Small intestine (tissue), 7 donors: ENCODE measurements around the gene FSTL1. TPM values are rescaled to one million over a fixed set of nuclear protein-coding genes. Genes with fewer than 3 reads are reported as not detected.

Source experiments
- DNase-seq, 2 donors: peaks; one replicate each; pipeline versions ENCODE4 v3.0.0 to v3.0.0-alpha.2; 2013
- FAIRE-seq: peaks from 2 replicates; lab custom pipeline; 2012; peaks lifted over from hg19 to GRCh38; lab: Jason Lieb, UNC
- H3K27ac ChIP-seq, 3 donors: one replicate each; pipeline ENCODE4 v1.5.1; 2013; ENCODE audit warnings: low read length in 2 of 3, mild to moderate bottlenecking in 2 of 3, control low read depth in 1 of 3, inconsistent platforms in 1 of 3, low read depth in 1 of 3, moderate library complexity in 1 of 3
- H3K27me3 ChIP-seq, 3 donors: one replicate each; pipeline ENCODE4 v1.6.1; 2013; ENCODE audit warnings: low read length in 3 of 3, inconsistent platforms in 1 of 3; ENCODE audit not compliant: control insufficient read depth in 3 of 3, insufficient read depth in 3 of 3
- H3K36me3 ChIP-seq, 3 donors: one replicate each; pipeline ENCODE4 v1.6.1; 2013; ENCODE audit warnings: low read length in 3 of 3, inconsistent platforms in 1 of 3, low read depth in 1 of 3, mild to moderate bottlenecking in 1 of 3, moderate library complexity in 1 of 3; ENCODE audit not compliant: control insufficient read depth in 3 of 3, insufficient read depth in 2 of 3
- H3K4me1 ChIP-seq, 3 donors: one replicate each; pipeline ENCODE4 v1.6.1; 2013; ENCODE audit warnings: low read length in 2 of 3, inconsistent platforms in 1 of 3, low read depth in 1 of 3, mild to moderate bottlenecking in 1 of 3, moderate library complexity in 1 of 3; ENCODE audit not compliant: control insufficient read depth in 3 of 3, insufficient read depth in 2 of 3
- H3K4me3 ChIP-seq, 3 donors: one replicate each; pipeline ENCODE4 v1.5.1; 2013; ENCODE audit warnings: low read length in 3 of 3, control low read depth in 1 of 3, inconsistent platforms in 1 of 3, low read depth in 1 of 3, mild to moderate bottlenecking in 1 of 3, moderate library complexity in 1 of 3
- H3K9me3 ChIP-seq, 2 donors: one replicate each; pipeline ENCODE4 v1.6.1; 2013; ENCODE audit warnings: low read depth in 1 of 2, low read length in 1 of 2; ENCODE audit not compliant: control insufficient read depth in 2 of 2, insufficient read depth in 1 of 2
- WGBS, 3 donors: extraction: QIAGEN DNeasy Blood & Tissue Kit; methylation state at CpG; one replicate each; pipeline ENCODE4 v1.1.7; 2013; 5-methylcytosine and 5-hydroxymethylcytosine counted together
- polyA plus RNA-seq, 4 donors: library from polyadenylated mRNA; stranded (reverse) in 3 of 4; unstranded in 1 of 4; fragments of 200-250 nt in 3 of 4; fragments of 120-200 nt in 1 of 4; gene quantifications; one replicate each; pipeline versions ENCODE4 v1.2.1 to v1.2.3, GENCODE V29; 2013
- donor health status: healthy with polysubstance abuse.
- donor health status: control.
- donor health status: control.
- donor health status: Bipolar disorder and iron deficiency.
- donor health status: healthy.

FSTL1 gene
- polyA plus RNA-seq, 4 donors: 1.3 to 95.5 (median 46.4) TPM

GRCh38 chr3:120435621-120436020 is 15.2 kb downstream of the FSTL1 start:
- Histone ChIP-seq H3K4me3 (no peak overlapping the region), H3K36me3 (peaks cover 0 to 6% (median 0%) of the 10 kb centered on the region in 3 donors), H3K27me3 (no peaks in the 10 kb centered on the region), H3K27ac (no peak overlapping the region), H3K9me3 (no peaks in the 10 kb centered on the region), H3K4me1 (peaks cover 0 to 10% (median 0%) of the 10 kb centered on the region in 3 donors)
- FAIRE-seq: no peak
- 38 to 53% (median 51%) methylated on average over 4 of the region's 4 CpGs for WGBS, 3 donors
- DNase-seq: no peak

DNA sequence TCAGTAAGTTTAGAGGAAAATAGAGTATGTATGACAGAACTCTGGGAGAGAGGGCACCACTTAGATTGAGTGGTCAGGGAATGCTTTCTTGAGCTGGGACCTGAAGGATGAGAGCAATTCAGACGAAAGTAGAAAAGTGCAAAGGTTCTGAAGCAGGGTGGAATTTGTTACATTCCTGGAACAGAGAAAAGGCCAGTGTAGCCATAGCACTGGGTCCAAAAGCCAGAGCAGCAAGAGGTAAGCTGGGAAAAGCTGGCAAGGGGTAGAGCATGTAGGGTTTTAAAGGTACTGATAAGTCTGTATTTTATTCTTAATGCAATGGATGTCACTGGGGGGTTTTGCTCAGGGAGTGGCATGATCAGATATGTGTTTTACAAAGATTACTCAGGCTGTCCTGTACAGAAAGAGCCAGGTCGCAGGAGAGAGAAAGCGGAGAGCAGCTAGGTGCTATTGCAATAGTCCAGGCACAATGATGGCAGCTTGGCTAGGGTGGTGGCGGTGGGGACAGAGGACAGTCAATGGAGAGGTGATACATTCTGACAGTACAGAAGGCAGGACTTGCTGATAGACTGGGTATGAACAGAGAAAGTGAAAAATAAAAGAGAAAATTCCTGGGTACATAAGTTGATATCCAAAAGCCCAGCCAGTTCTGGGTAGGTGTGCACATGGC is 17.0 kb downstream of the FSTL1 start:
- Histone ChIP-seq H3K36me3 (peaks cover 0 to 2% (median 0%) of the 10 kb centered on the region in 3 donors), H3K27ac (no peak overlapping the region), H3K4me1 (peaks cover 0 to 6% (median 0%) of the 10 kb centered on the region in 3 donors), H3K27me3 (no peaks in the 10 kb centered on the region), H3K9me3 (no peaks in the 10 kb centered on the region), H3K4me3 (no peak overlapping the region)
- DNase-seq (no peak), FAIRE-seq (no peak)
- 84 to 89% (median 86%) methylated on average over 4 of the region's 4 CpGs for WGBS, 3 donors

- 67 to 98% (median 88%) methylated on average over 4 of the region's 4 CpGs for WGBS, 3 donors
Measured at GRCh38 chr3:120432150-120432860, 18.5 kb downstream of the FSTL1 start.

GRCh38 chr3:120429921-120430361 is 20.9 kb downstream of the FSTL1 start:
- 71 to 88% (median 81%) methylated on average over 1 of the region's 1 CpG for WGBS, 3 donors
- DNase-seq: no peak
- no peak for FAIRE-seq
- Histone ChIP-seq H3K4me3 (no peak overlapping the region), H3K27ac (peak overlapping the region in 1 of 3 donors; percentile 22), H3K27me3 (no peaks in the 10 kb centered on the region), H3K9me3 (no peaks in the 10 kb centered on the region), H3K4me1 (no peaks in the 10 kb centered on the region), H3K36me3 (peaks cover 0 to 5% (median 0%) of the 10 kb centered on the region in 3 donors)

More at GRCh38 chr3:120432150-120432860, 18.5 kb downstream of the FSTL1 start:
- Histone ChIP-seq H3K9me3 (no peaks in the 10 kb centered on the region), H3K27me3 (no peaks in the 10 kb centered on the region), H3K4me1 (no peaks in the 10 kb centered on the region), H3K27ac (peak overlapping the region in 2 of 3 donors; percentile 67 to 78), H3K36me3 (peaks cover 0 to 5% (median 0%) of the 10 kb centered on the region in 3 donors), H3K4me3 (no peak overlapping the region)
- no peak for FAIRE-seq
- peak in 1 of 2 donors; percentile 25 for DNase-seq

- DNase-seq: no peak
- Histone ChIP-seq H3K9me3 (no peaks in the 10 kb centered on the region), H3K36me3 (peaks cover 0 to 5% (median 0%) of the 10 kb centered on the region in 3 donors), H3K4me3 (no peak overlapping the region), H3K27ac (no peak overlapping the region), H3K4me1 (no peaks in the 10 kb centered on the region), H3K27me3 (no peaks in the 10 kb centered on the region)
- 76 to 85% (median 84%) methylated on average over 2 of the region's 2 CpGs for WGBS, 3 donors
- no peak for FAIRE-seq
Measured at GRCh38 chr3:120428924-120429323, 21.9 kb downstream of the FSTL1 start.

DNA sequence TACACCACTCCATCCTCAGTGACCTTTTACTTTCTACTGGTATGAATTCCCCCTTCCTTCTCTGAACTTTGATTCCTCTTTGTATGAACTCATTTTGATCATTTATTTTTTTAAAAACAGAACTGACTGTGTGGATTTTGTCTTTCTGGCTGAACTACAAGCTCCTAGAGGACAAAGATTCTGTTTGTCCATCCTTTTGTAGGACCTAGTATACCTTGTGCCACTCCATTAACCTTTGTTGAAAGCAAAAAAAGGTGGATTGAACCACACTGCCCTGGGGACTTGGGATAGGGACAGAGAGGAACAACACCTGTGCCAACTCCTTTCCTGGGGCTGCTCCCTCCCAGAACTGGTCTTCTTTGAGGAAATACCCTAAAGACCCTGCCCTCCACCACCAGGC is 23.6 kb downstream of the FSTL1 start:
- Histone ChIP-seq H3K36me3 (peaks cover 0 to 7% (median 0%) of the 10 kb centered on the region in 3 donors), H3K27ac (no peak overlapping the region), H3K4me1 (no peaks in the 10 kb centered on the region), H3K27me3 (no peaks in the 10 kb centered on the region), H3K9me3 (no peaks in the 10 kb centered on the region), H3K4me3 (no peak overlapping the region)
- no peak for FAIRE-seq
- DNase-seq: no peak

GRCh38 chr3:120425572-120426250 is 25.1 kb downstream of the FSTL1 start:
- peaks cover 0 to 5% (median 0%) of the 10 kb centered on the region in 3 donors for H3K4me1 ChIP-seq
- H3K9me3 ChIP-seq: no peaks in the 10 kb centered on the region
- H3K36me3 ChIP-seq: peaks cover 0 to 5% (median 0%) of the 10 kb centered on the region in 3 donors
- DNase-seq (no peak), FAIRE-seq (no peak)
- H3K27ac ChIP-seq: peak overlapping the region in 1 of 3 donors; percentile 48
- no peaks in the 10 kb centered on the region for H3K27me3 ChIP-seq
- 64 to 88% (median 86%) methylated on average over 1 of the region's 1 CpG for WGBS, 3 donors
- no peak overlapping the region for H3K4me3 ChIP-seq

GRCh38 chr3:120424976-120425570 is 25.7 kb downstream of the FSTL1 start:
- 63 to 80% (median 71%) methylated on average over 5 of the region's 5 CpGs for WGBS, 3 donors
- FAIRE-seq (no peak), DNase-seq (no peak)
- H3K4me3 ChIP-seq: no peak overlapping the region
- H3K27ac ChIP-seq: peak overlapping the region in 1 of 3 donors; percentile 48
- H3K36me3 ChIP-seq: peaks cover 0 to 5% (median 0%) of the 10 kb centered on the region in 3 donors
- H3K27me3 ChIP-seq: no peaks in the 10 kb centered on the region
- no peaks in the 10 kb centered on the region for H3K9me3 ChIP-seq
- H3K4me1 ChIP-seq: peaks cover 0 to 5% (median 0%) of the 10 kb centered on the region in 3 donors
